Aorta (tissue), 5 donors: ENCODE data around the gene YAE1. TPM values are rescaled to one million over a fixed set of nuclear protein-coding genes. Genes with fewer than 3 reads are reported as not detected.

ENCODE experiments used
- ATAC-seq: fragments of 200-7000 bp; cut with Tn5 transposase; one replicate; pipeline ENCODE4 v1.9.1; 2022; ENCODE audit warnings: moderate library complexity; ENCODE audit not compliant: low FRiP score
- DNase-seq, 2 donors: peaks; one replicate each; pipeline ENCODE4 v3.0.0-alpha.2; 2020
- H3K27ac ChIP-seq, 2 donors: one replicate each; pipeline ENCODE4 v1.5.1; 2013; ENCODE audit warnings: low read length in 2 of 2, mild to moderate bottlenecking in 2 of 2, moderate library complexity in 2 of 2, control low read depth in 1 of 2, inconsistent platforms in 1 of 2, low read depth in 1 of 2
- H3K27me3 ChIP-seq, 2 donors: one replicate each; pipeline ENCODE4 v1.6.1; 2013; ENCODE audit warnings: control low read depth in 1 of 2, low read length in 1 of 2, mild to moderate bottlenecking in 1 of 2, moderate library complexity in 1 of 2; ENCODE audit not compliant: insufficient read depth in 2 of 2, control insufficient read depth in 1 of 2
- H3K36me3 ChIP-seq, 2 donors: one replicate each; pipeline ENCODE4 v1.6.1; 2013; ENCODE audit warnings: control low read depth in 1 of 2, low read length in 1 of 2, mild to moderate bottlenecking in 1 of 2; ENCODE audit not compliant: insufficient read depth in 2 of 2, control insufficient read depth in 1 of 2
- H3K4me1 ChIP-seq, 2 donors: one replicate each; pipeline ENCODE4 v1.6.1; 2013; ENCODE audit warnings: low read length in 2 of 2, control low read depth in 1 of 2, mild to moderate bottlenecking in 1 of 2, moderate library complexity in 1 of 2; ENCODE audit not compliant: insufficient read depth in 2 of 2, control insufficient read depth in 1 of 2
- H3K4me3 ChIP-seq, 2 donors: one replicate each; pipeline ENCODE4 v1.5.1; 2013; ENCODE audit warnings: low read length in 2 of 2, control low read depth in 1 of 2, mild to moderate bottlenecking in 1 of 2
- H3K9me3 ChIP-seq: one replicate; pipeline ENCODE4 v1.6.1; 2013; ENCODE audit warnings: mild to moderate bottlenecking, low read length; ENCODE audit not compliant: control insufficient read depth
- WGBS, 2 donors: extraction: QIAGEN DNeasy Blood & Tissue Kit; methylation state at CpG; one replicate each; pipeline ENCODE4 v1.1.7; 2013; 5-methylcytosine and 5-hydroxymethylcytosine counted together
- intact Hi-C, 2 donors: fragments of 100-400 bp; cut with DNase I; formaldehyde crosslinking; loops; one replicate each; pipeline versions ENCODE4 v1.14.2 to v1.15.0; 2022
- polyA plus RNA-seq, 2 donors: library from polyadenylated mRNA; stranded (reverse); fragments of 200-250 nt; gene quantifications; one replicate each; pipeline ENCODE4 v1.2.3, GENCODE V29; 2013
- total RNA-seq, 2 donors: library from RNA; stranded (reverse); fragmentation: NEBNext Ultra II Directional; extraction: Animal tissue kit (Norgen Biotek cat#: 25700); gene quantifications; one replicate each; pipeline ENCODE4 v1.2.1, GENCODE V29; 2021
- donor health status: healthy with polysubstance abuse.
- donor health status: Bipolar disorder and iron deficiency.
- donor health status: DM: no; HTN: no; CAD: no.
- donor health status: DM: no; HTN: no; CAD: no.
- donor health status: DM: yes; HTN: yes; CAD: no.

The YAE1 gene
- total and polyA plus RNA-seq, 4 donors, result 14.6 to 21.4 (median 18.3) TPM

- ATAC-seq (no peak), DNase-seq (no peak)
- Histone ChIP-seq H3K27ac (no peak overlapping the region), H3K9me3 (no peaks in the 10 kb centered on the region), H3K4me1 (no peaks in the 10 kb centered on the region), H3K4me3 (no peak overlapping the region), H3K36me3 (no peaks in the 10 kb centered on the region), H3K27me3 (no peaks in the 10 kb centered on the region)
- 81 to 83% methylated on average over 3 of the region's 3 CpGs for WGBS, 2 donors
- intact Hi-C loops, result no loop called here
These were observed 36.6 kb upstream of the YAE1 start for GRCh38 chr7:39529582-39529981.

- intact Hi-C loops, result no loop called here
- no peak for ATAC-seq
- H3K4me3 ChIP-seq, result no peak overlapping the region
These were observed 35.2 kb upstream of the YAE1 start for GRCh38 chr7:39530971-39531370.

DNA sequence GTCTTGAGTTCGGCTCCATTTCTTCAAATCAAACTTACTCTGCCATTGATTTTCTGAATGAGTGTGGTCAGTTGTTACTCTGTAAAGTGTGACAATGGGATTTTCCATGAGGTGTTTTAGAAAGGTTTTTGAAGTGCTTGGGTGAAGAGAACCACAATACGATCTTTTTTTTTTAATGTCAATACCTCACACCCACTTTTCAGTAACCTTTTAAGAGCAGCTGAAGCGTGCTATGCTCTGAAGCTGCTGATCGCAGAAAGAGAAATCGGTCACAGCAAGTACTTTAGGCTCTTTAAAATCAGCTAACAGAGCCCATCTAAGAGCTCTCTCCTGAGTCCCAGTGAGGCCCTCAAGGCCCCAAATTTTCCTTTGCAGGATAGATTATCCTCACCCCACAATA is 34.4 kb upstream of the YAE1 start:
- no peak for ATAC-seq
- no peak for DNase-seq
- intact Hi-C loops, result no loop called here
- WGBS, 2 donors, result 91 to 92% methylated on average over 5 of the region's 5 CpGs
- H3K4me3 ChIP-seq, result no peak overlapping the region
- no peaks in the 10 kb centered on the region for H3K27me3 ChIP-seq
- no peaks in the 10 kb centered on the region for H3K9me3 ChIP-seq
- no peaks in the 10 kb centered on the region for H3K4me1 ChIP-seq
- H3K27ac ChIP-seq, result no peak overlapping the region
- H3K36me3 ChIP-seq, result no peaks in the 10 kb centered on the region

More at GRCh38 chr7:39530971-39531370, 35.2 kb upstream of the YAE1 start:
- Histone ChIP-seq H3K27ac (no peak overlapping the region), H3K4me1 (no peaks in the 10 kb centered on the region), H3K9me3 (no peaks in the 10 kb centered on the region), H3K27me3 (no peaks in the 10 kb centered on the region), H3K36me3 (no peaks in the 10 kb centered on the region)
- no peak for DNase-seq
- WGBS, 2 donors, result 40 to 42% methylated on average over 7 of the region's 7 CpGs

GRCh38 chr7:39532832-39533231 is 33.4 kb upstream of the YAE1 start:
- Histone ChIP-seq H3K27me3 (no peaks in the 10 kb centered on the region), H3K9me3 (no peaks in the 10 kb centered on the region), H3K4me1 (no peaks in the 10 kb centered on the region), H3K4me3 (no peak overlapping the region), H3K27ac (no peak overlapping the region), H3K36me3 (no peaks in the 10 kb centered on the region)
- WGBS, 2 donors, result 86 to 88% methylated on average over 4 of the region's 4 CpGs
- ATAC-seq, result no peak
- DNase-seq, result no peak
- intact Hi-C loops, result no loop called here

- H3K9me3 ChIP-seq, result no peaks in the 10 kb centered on the region
- ATAC-seq (no peak), DNase-seq (no peak)
- no peaks in the 10 kb centered on the region for H3K27me3 ChIP-seq
- intact Hi-C loops, result no loop called here
- no peaks in the 10 kb centered on the region for H3K4me1 ChIP-seq
- no peak overlapping the region for H3K27ac ChIP-seq
- WGBS, 2 donors, result 84 to 89% methylated on average over 1 of the region's 1 CpG
- H3K4me3 ChIP-seq, result no peak overlapping the region
- no peaks in the 10 kb centered on the region for H3K36me3 ChIP-seq
These were observed 31.6 kb upstream of the YAE1 start for GRCh38 chr7:39534599-39534998.

GRCh38 chr7:39535064-39535463 is 31.1 kb upstream of the YAE1 start:
- no peaks in the 10 kb centered on the region for H3K4me1 ChIP-seq
- H3K27me3 ChIP-seq, result no peaks in the 10 kb centered on the region
- intact Hi-C loops, result no loop called here
- H3K27ac ChIP-seq, result no peak overlapping the region
- no peaks in the 10 kb centered on the region for H3K9me3 ChIP-seq
- DNase-seq, result no peak
- no peaks in the 10 kb centered on the region for H3K36me3 ChIP-seq
- no peak overlapping the region for H3K4me3 ChIP-seq
- no peak for ATAC-seq

DNA sequence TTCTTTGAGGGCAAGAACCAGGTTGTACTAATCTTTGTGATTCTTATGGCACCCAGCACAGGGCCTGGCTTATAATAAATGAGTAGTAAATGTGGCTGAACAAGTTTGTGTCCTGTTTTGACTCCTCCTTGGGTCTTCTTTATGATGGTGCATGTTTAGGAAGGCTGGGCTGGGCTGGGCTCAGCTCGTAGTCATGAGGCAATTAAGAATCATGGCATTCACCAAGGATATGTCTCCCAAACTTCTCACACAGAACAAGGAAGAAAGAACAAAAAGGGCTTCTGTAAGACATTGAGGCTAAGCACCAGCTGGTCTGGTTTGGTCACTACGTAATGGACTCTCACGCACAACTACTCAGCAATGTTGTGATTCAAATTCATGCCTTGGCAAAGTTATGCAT is 30.5 kb upstream of the YAE1 start:
- H3K27me3 ChIP-seq, result no peaks in the 10 kb centered on the region
- H3K4me3 ChIP-seq, result no peak overlapping the region
- H3K36me3 ChIP-seq, result no peaks in the 10 kb centered on the region
- H3K4me1 ChIP-seq, result no peaks in the 10 kb centered on the region
- no peaks in the 10 kb centered on the region for H3K9me3 ChIP-seq
- WGBS, 2 donors, result 89 to 93% methylated on average over 3 of the region's 3 CpGs
- no peak overlapping the region for H3K27ac ChIP-seq
- ATAC-seq (no peak), DNase-seq (no peak)
- intact Hi-C loops, result no loop called here

DNA sequence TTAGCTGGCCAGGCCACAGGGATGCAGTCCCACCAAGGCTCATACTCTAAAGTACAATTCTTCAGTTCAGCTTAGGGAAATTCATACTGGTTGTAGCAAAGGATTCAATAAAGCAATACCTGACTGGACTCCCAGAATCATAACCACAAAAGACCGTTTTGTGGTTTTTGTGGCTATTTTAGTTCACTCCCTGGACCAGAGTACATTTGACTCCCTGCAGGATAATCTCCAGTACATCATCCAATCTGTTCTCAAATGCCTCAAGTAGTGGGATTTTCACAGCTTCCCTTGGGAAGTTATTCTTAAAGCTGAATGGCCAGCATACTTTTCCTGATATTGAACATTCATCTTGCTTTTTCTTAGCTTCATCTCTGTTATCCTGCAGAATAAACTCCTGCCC is 29.3 kb upstream of the YAE1 start:
- H3K27me3 ChIP-seq, result no peaks in the 10 kb centered on the region
- no peaks in the 10 kb centered on the region for H3K4me1 ChIP-seq
- intact Hi-C loops, result no loop called here
- 20 to 23% methylated on average over 1 of the region's 1 CpG for WGBS, 2 donors
- ATAC-seq (no peak), DNase-seq (no peak)
- H3K9me3 ChIP-seq, result no peaks in the 10 kb centered on the region
- H3K4me3 ChIP-seq, result no peak overlapping the region
- no peak overlapping the region for H3K27ac ChIP-seq
- H3K36me3 ChIP-seq, result no peaks in the 10 kb centered on the region

DNA sequence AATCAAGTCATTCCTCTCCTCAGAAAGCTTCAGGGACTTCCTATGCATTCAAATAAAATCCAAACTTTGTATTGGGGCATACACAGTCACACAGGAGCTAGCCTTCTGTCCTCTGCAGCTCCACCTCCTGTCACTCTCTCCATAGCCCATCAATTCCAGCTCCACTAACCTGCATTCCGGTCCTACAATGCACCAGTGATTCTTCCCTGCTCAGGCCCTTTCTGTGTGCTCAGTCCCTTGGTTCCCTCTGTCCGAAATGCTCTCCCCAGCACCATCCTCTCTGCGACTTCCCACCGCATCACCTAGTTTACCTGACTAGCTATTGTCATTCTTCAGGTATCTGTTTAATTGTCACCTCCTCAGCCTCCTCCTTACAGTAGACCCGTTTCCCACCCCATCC is 26.4 kb upstream of the YAE1 start:
- no peak overlapping the region for H3K27ac ChIP-seq
- H3K9me3 ChIP-seq, result no peaks in the 10 kb centered on the region
- H3K27me3 ChIP-seq, result no peaks in the 10 kb centered on the region
- no peak overlapping the region for H3K4me3 ChIP-seq
- intact Hi-C loops, result no loop called here
- ATAC-seq, result no peak
- 61 to 68% methylated on average over 5 of the region's 5 CpGs for WGBS, 2 donors
- no peaks in the 10 kb centered on the region for H3K4me1 ChIP-seq
- no peak for DNase-seq
- no peaks in the 10 kb centered on the region for H3K36me3 ChIP-seq
